GM18873 (cell line): ENCODE data around the gene BORCS8.
"Not testable (repeated sequence)": the region's sequence is repeated elsewhere in the genome, so short reads cannot be mapped to it uniquely, and the experiment has no call there.

ENCODE experiments used
- ATAC-seq: cut with Tn5 transposase; IDR thresholded peaks from one replicate; pipeline ENCODE4 v1.9.1; 2021; ENCODE audit warnings: mild to moderate bottlenecking, moderate library complexity, moderate number of reproducible peaks; ENCODE audit not compliant: unreplicated experiment, low FRiP score

BORCS8 gene

GRCh38 chr19:19192078-19192882 is at the start of gene BORCS8, which contains the start of gene RFXANK:
TSS of gene BORCS8 (minus strand) at chr19:19192152. CDS start at chr19:19192117, 35 bp downstream.
TSS of gene RFXANK (plus strand) at chr19:19192258. CDS start at chr19:19193947, 1,689 bp downstream.
- ATAC-seq, result peak; percentile 76

- ATAC-seq, result no peak
These were observed 48.5 kb upstream of the BORCS8 start for GRCh38 chr19:19240476-19240875.

- no peak for ATAC-seq
These were observed 47.7 kb upstream of the BORCS8 start for GRCh38 chr19:19239675-19240074.

- no peak for ATAC-seq
These were observed 46.4 kb upstream of the BORCS8 start for GRCh38 chr19:19238126-19238894.

GRCh38 chr19:19236173-19236572 is 44.2 kb upstream of the BORCS8 start:
- no peak for ATAC-seq

GRCh38 chr19:19234220-19234816 is 42.4 kb upstream of the BORCS8 start:
- ATAC-seq, result no peak

- no peak for ATAC-seq
These were observed 40.3 kb upstream of the BORCS8 start for GRCh38 chr19:19232261-19232721.

- ATAC-seq, result no peak
These were observed 39.0 kb upstream of the BORCS8 start for GRCh38 chr19:19230999-19231398.

- ATAC-seq, result no peak
These were observed 37.7 kb upstream of the BORCS8 start for GRCh38 chr19:19229701-19230100.

- ATAC-seq, result no peak
These were observed 35.3 kb upstream of the BORCS8 start for GRCh38 chr19:19227217-19227616.

- ATAC-seq, result no peak
These were observed 34.7 kb upstream of the BORCS8 start for GRCh38 chr19:19226663-19227062.

GRCh38 chr19:19226204-19226603 is 34.3 kb upstream of the BORCS8 start:
- ATAC-seq, result no peak

- no peak for ATAC-seq
These were observed 33.0 kb upstream of the BORCS8 start for GRCh38 chr19:19224852-19225494.

GRCh38 chr19:19224150-19224851 is 32.3 kb upstream of the BORCS8 start:
- ATAC-seq, result no peak

GRCh38 chr19:19223636-19224035 is 31.7 kb upstream of the BORCS8 start:
- no peak for ATAC-seq

GRCh38 chr19:19223060-19223459 is 31.1 kb upstream of the BORCS8 start:
- ATAC-seq, result no peak

GRCh38 chr19:19221000-19221399 is 29.0 kb upstream of the BORCS8 start:
- ATAC-seq, result not testable (repeated sequence)

- ATAC-seq, result no peak
These were observed 27.0 kb upstream of the BORCS8 start for GRCh38 chr19:19218911-19219310.

- ATAC-seq, result no peak
These were observed 25.1 kb upstream of the BORCS8 start for GRCh38 chr19:19217099-19217498.

GRCh38 chr19:19215792-19216191 is 23.8 kb upstream of the BORCS8 start:
- ATAC-seq, result no peak
